ENCODE data around the gene PTOV1. TPM values are rescaled to one million over a fixed set of nuclear protein-coding genes. Genes with fewer than 3 reads are reported as not detected.
A peak's percentile ranks its signal among the peaks of the same experiment; 100 is the strongest.

PTOV1 gene
- total and polyA plus RNA-seq, 12 donors: 78.7 to 620 (median 275) TPM

- intact Hi-C loops (cut with DNase I): no loop called here
- 75 to 85% (median 83%) methylated on average over 5 to 6 of the region's 6 CpGs for WGBS, 4 donors
- H3K9me3 ChIP-seq (replicated peaks in 1 of 3): no peaks in the 10 kb centered on the region
- H3K4me1 ChIP-seq (replicated peaks in 1 of 2): peaks cover 21 to 28% of the 10 kb centered on the region in 2 donors
- H3K36me3 ChIP-seq (replicated peaks in 1 of 2): peaks cover 0 to 34% of the 10 kb centered on the region in 2 donors
- H3K27ac ChIP-seq: no peak overlapping the region
- H3K27me3 ChIP-seq: no peaks in the 10 kb centered on the region
- no peak overlapping the region for H3K4me3 ChIP-seq
- TF ChIP-seq POLR2A (IDR thresholded peaks at IDR 0.05) (no peak), CTCF (IDR thresholded peaks at IDR 0.05) (no peak)
- no peak for DNase-seq
Observed at GRCh38 chr19:49824662-49825061, 26.3 kb upstream of the PTOV1 start.

GRCh38 chr19:49827034-49827433, 23.9 kb upstream of the PTOV1 start:
- TF ChIP-seq CTCF (IDR thresholded peaks at IDR 0.05): no peak
- TF ChIP-seq POLR2A (IDR thresholded peaks at IDR 0.05): no peak
- Histone ChIP-seq H3K27me3 (no peaks in the 10 kb centered on the region), H3K9me3 (replicated peaks in 1 of 3) (no peaks in the 10 kb centered on the region), H3K4me1 (replicated peaks in 1 of 2) (peaks cover 4 to 9% of the 10 kb centered on the region in 2 donors), H3K4me3 (no peak overlapping the region), H3K36me3 (replicated peaks in 1 of 2) (peaks cover 0 to 58% of the 10 kb centered on the region in 2 donors), H3K27ac (peak overlapping the region in 2 of 5 donors; percentile 13 to 37)
- 44 to 86% (median 55%) methylated on average over 13 to 14 of the region's 14 CpGs for WGBS, 4 donors
- intact Hi-C loops (cut with DNase I): no loop called here
- DNase-seq: peak in 2 of 7 donors; percentile 51 to 55

- 83 to 93% (median 91%) methylated on average over 6 to 8 of the region's 8 CpGs for WGBS, 4 donors
- Histone ChIP-seq H3K4me1 (replicated peaks in 1 of 2) (peaks cover 4 to 9% of the 10 kb centered on the region in 2 donors), H3K36me3 (replicated peaks in 1 of 2) (peaks cover 0 to 64% of the 10 kb centered on the region in 2 donors), H3K4me3 (no peak overlapping the region), H3K27me3 (no peaks in the 10 kb centered on the region), H3K9me3 (replicated peaks in 1 of 3) (no peaks in the 10 kb centered on the region), H3K27ac (no peak overlapping the region)
- intact Hi-C loops (cut with DNase I): no loop called here
- no peak for DNase-seq
- TF ChIP-seq CTCF (IDR thresholded peaks at IDR 0.05): no peak
- TF ChIP-seq POLR2A (IDR thresholded peaks at IDR 0.05): no peak
Observed at GRCh38 chr19:49829200-49829599, 21.8 kb upstream of the PTOV1 start.

- Histone ChIP-seq H3K4me3 (no peak overlapping the region), H3K36me3 (replicated peaks in 1 of 2) (peaks cover 0 to 66% of the 10 kb centered on the region in 2 donors), H3K4me1 (replicated peaks in 1 of 2) (peaks cover 4 to 9% of the 10 kb centered on the region in 2 donors), H3K9me3 (replicated peaks in 1 of 3) (no peaks in the 10 kb centered on the region), H3K27me3 (no peaks in the 10 kb centered on the region), H3K27ac (peak overlapping the region in 1 of 5 donors; percentile 10)
- TF ChIP-seq POLR2A (IDR thresholded peaks at IDR 0.05) (no peak), CTCF (IDR thresholded peaks at IDR 0.05) (no peak)
- 90 to 94% (median 92%) methylated on average over 14 to 18 of the region's 18 CpGs for WGBS, 4 donors
- intact Hi-C loops (cut with DNase I): no loop called here
- DNase-seq: no peak
Observed at GRCh38 chr19:49829721-49830120, 21.2 kb upstream of the PTOV1 start.
